Heart left ventricle (tissue), 16 donors: ENCODE measurements around the gene PRKAR1B. TPM values are rescaled to one million over a fixed set of nuclear protein-coding genes. Genes with fewer than 3 reads are reported as not detected.
A peak's percentile ranks its signal among the peaks of the same experiment; 100 is the strongest.
"Not testable (repeated sequence)": the region's sequence is repeated elsewhere in the genome, so short reads cannot be mapped to it uniquely, and the experiment has no call there.

ENCODE experiments used
- ATAC-seq, 4 donors: fragments of 200-7000 bp; cut with Tn5 transposase; one replicate each; pipeline ENCODE4 v1.9.1; 2020 to 2022; ENCODE audit warnings: moderate library complexity in 4 of 4, mild to moderate bottlenecking in 3 of 4, moderate number of reproducible peaks in 1 of 4
- DNase-seq, 5 donors: peaks; one replicate each; pipeline ENCODE4 v3.0.0-alpha.2; 2020
- H3K27ac ChIP-seq, 12 donors: fragments of 200-600 bp; sonication (generic) in 4 of 12; one replicate each; pipeline versions ENCODE4 v1.5.0 to v1.8.0; 2016 to 2022; ENCODE audit warnings: mild to moderate bottlenecking in 2 of 12
- H3K27me3 ChIP-seq, 9 donors: fragments of 200-600 bp; sonication (generic) in 2 of 9; one replicate each; pipeline versions ENCODE4 v1.5.1 to v1.8.0; 2016 to 2022; ENCODE audit warnings: mild to moderate bottlenecking in 3 of 9
- H3K36me3 ChIP-seq, 9 donors: fragments of 200-600 bp; sonication (generic) in 2 of 9; one replicate each; pipeline versions ENCODE4 v1.5.0 to v1.8.0; 2018 to 2022; ENCODE audit warnings: mild to moderate bottlenecking in 2 of 9
- H3K4me1 ChIP-seq, 12 donors: fragments of 200-600 bp; sonication (generic) in 4 of 12; one replicate each; pipeline versions ENCODE4 v1.5.0 to v1.8.0; 2016 to 2022; ENCODE audit warnings: mild to moderate bottlenecking in 3 of 12
- H3K4me3 ChIP-seq, 12 donors: fragments of 200-600 bp; sonication (generic) in 4 of 12; one replicate each; pipeline versions ENCODE4 v1.5.0 to v1.8.0; 2017 to 2022; ENCODE audit warnings: mild to moderate bottlenecking in 9 of 12, moderate library complexity in 4 of 12
- H3K9me3 ChIP-seq, 12 donors: fragments of 200-600 bp; sonication (generic) in 4 of 12; one replicate each; pipeline versions ENCODE4 v1.5.0 to v1.8.0; 2016 to 2022; ENCODE audit warnings: mild to moderate bottlenecking in 1 of 12
- CTCF ChIP-seq, 12 donors: fragments of 200-600 bp; sonication (generic) in 4 of 12; IDR thresholded peaks; one replicate each; pipeline versions ENCODE4 v1.5.0 to v1.8.0; 2018 to 2022; ENCODE audit warnings: antibody characterized with exemption in 12 of 12, mild to moderate bottlenecking in 5 of 12
- POLR2A ChIP-seq, 2 donors: fragments of 450-650 bp; IDR thresholded peaks; one replicate each; pipeline ENCODE4 v1.6.1; 2017; ENCODE audit warnings: antibody characterized with exemption in 2 of 2, mild to moderate bottlenecking in 2 of 2, moderate library complexity in 2 of 2
- WGBS, 4 donors: extraction: QIAGEN DNeasy Blood & Tissue Kit in 2 of 4; methylation state at CpG; one replicate each; pipeline versions ENCODE4 v1.1.5 to v1.1.7; 2013 to 2018; 5-methylcytosine and 5-hydroxymethylcytosine counted together
- intact Hi-C, 10 donors: fragments of 100-400 bp; cut with DNase I; formaldehyde crosslinking; loops; one replicate each; pipeline versions ENCODE4 v1.11.1 to v1.14.2; 2022
- polyA plus RNA-seq, 2 donors: library from polyadenylated mRNA; stranded (reverse); fragments of 200-250 nt; gene quantifications; one replicate each; pipeline ENCODE4 v1.2.3, GENCODE V29; 2013
- total RNA-seq, 9 donors: library from RNA; depleted of rRNA in 2 of 9; stranded (reverse); fragments of >200 nt in 2 of 9; fragmentation: NEBNext Ultra II Directional in 3 of 9; extraction: Animal tissue kit (Norgen Biotek cat#: 25700) in 3 of 9; gene quantifications; one replicate each; pipeline versions ENCODE4 v1.1.0 to v1.2.4, GENCODE V29; 2016 to 2023
- donor health status: ischemic (EF 13 %, LVEDD 7.1; RV severe dilation, severe dysfunction).
- donor health status: healthy with polysubstance abuse.
- donor health status: DM: no; HTN: yes; CAD: no.
- donor health status: DM: no; HTN: no; CAD: no.
- donor health status: ischemic (EF 25% LVEDD 6.9; RV normal size, moderate dysfunction).
- donor health status: ischemic (EF 25% LVEDD 5.7; RV mildly dilated, moderate dysfunction).
- donor health status: healthy.
- donor health status: DM: yes; HTN: yes; CAD: no.
- donor health status: ischemic (EF 35%, LVEDD 5.7; RV mildly dilated, moderate dysfunction).
- donor health status: nonischemic (EF 11% LVEDD 7.7; RV severe dilation, severe dysfunction).
- donor health status: DM: yes; HTN: yes; CAD: no.
- donor health status: PGD.
- donor health status: ischemic (EF 29% LVEDD 5.4; RV normal size, mild dysfunction).
- donor health status: nonischemic (EF 23%, LVEDD 6.1; RV moderate dilation, normal function).

PRKAR1B gene
- total and polyA plus RNA-seq, 11 donors = 4.1 to 22.2 (median 17.9) TPM

DNA sequence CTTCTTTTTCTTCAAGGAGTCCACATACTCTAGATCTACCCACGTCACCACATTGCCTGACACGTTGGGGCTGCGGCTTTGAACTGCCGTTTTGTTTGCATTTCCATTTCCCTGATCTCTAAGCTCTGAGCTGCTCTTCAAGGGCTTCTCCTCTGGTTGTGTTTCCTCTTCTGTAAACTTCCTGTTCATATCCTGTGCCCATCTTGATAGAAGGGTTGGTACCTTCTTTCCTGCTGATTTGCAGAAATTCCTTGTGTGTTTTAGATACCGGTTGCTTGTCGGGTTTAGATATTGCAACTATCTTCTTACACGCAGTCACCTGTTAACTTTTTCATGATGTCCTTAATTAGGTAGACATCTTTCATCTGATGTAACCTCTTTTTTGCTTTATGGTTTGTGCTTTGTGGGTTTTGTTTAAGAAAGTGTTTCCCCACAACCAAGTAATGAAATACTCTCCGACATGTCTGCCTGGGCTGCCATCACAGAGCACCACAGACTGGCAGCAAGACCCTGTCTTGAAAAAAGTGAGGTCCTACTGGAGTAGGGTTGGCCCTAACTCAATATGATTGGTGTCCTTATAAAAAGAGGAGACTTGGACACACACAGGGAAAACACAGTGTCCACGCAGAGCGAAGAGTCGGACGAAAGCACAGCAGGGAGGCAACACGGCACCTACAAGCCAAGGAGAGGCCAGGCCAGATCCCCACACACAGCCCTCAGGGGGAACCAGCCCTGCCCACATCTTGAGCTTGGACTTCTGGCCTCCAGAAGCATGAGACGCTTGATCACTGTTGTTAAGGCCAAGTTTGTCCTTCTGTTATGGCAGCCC is 108.3 kb downstream of the PRKAR1B start:
- intact Hi-C loops = no loop called here

GRCh38 chr7:617614-618538 is 109.2 kb downstream of the PRKAR1B start:
- no peak overlapping the region for H3K4me3 ChIP-seq
- 88 to 94% (median 92%) methylated on average over 19 to 23 of the region's 23 CpGs for WGBS, 4 donors
- H3K27ac ChIP-seq = peak overlapping the region in 1 of 12 donors; percentile 83
- ATAC-seq (no peak), DNase-seq (peak in 1 of 5 donors; percentile 58)
- H3K27me3 ChIP-seq = no peaks in the 10 kb centered on the region
- peaks cover 0 to 28% (median 0%) of the 10 kb centered on the region in 12 donors for H3K4me1 ChIP-seq
- TF ChIP-seq CTCF (IDR thresholded peaks at IDR 0.05) (no peak), POLR2A (IDR thresholded peaks at IDR 0.05) (no peak)
- H3K36me3 ChIP-seq = peaks cover 0 to 3% (median 0%) of the 10 kb centered on the region in 9 donors
- intact Hi-C loops = no loop called here
- H3K9me3 ChIP-seq = peaks cover 0 to 25% (median 12%) of the 10 kb centered on the region in 12 donors

More for the DNA sequence above, 108.3 kb downstream of the PRKAR1B start:
- Histone ChIP-seq H3K4me3 (no peak overlapping the region), H3K36me3 (peaks cover 0 to 3% (median 0%) of the 10 kb centered on the region in 9 donors), H3K9me3 (peaks cover 0 to 25% (median 12%) of the 10 kb centered on the region in 12 donors), H3K27me3 (no peaks in the 10 kb centered on the region), H3K27ac (peak overlapping the region in 1 of 12 donors; percentile 83), H3K4me1 (peaks cover 0 to 28% (median 0%) of the 10 kb centered on the region in 12 donors)
- 82 to 87% (median 85%) methylated on average over 14 of the region's 14 CpGs for WGBS, 4 donors
- TF ChIP-seq POLR2A (IDR thresholded peaks at IDR 0.05) (no peak), CTCF (IDR thresholded peaks at IDR 0.05) (no peak)
- DNase-seq (peak in 1 of 5 donors; percentile 28), ATAC-seq (peak in 1 of 4 donors; percentile 37)

DNA sequence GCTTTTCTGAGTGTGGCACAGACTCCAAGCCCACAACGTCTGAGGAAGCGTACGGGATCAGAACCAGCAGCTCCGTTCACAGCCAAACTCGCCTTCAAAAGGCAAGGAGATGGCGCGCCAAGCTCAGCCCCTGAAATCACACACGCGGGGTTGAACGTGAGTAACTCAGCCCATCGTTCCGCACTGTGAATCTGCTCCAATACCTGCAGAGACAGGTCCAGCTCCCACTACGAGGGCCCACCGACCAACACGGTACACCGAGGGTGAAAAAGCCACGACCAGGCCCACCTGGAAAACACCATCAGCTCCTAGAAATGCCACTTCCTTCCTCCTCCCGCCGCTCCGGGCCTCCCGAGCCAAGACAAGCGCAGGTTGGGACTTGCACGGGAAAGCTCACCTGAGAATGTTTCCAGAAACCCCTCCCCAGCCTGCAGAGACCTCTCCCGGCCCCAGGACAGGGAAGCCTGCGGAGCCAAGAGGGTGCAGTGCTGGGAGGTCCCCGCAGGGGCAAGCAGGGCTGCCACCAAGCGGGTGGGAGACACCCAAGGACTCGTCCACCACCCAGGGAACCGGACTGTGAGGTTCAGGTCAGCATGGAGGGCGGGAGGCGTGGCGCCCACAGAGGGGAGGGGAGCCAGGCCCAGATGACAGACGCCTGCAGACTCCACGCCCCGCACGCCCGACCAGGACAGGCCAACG is 113.5 kb downstream of the PRKAR1B start:
- no peaks in the 10 kb centered on the region for H3K36me3 ChIP-seq
- no peak overlapping the region for H3K4me3 ChIP-seq
- H3K9me3 ChIP-seq = no peaks in the 10 kb centered on the region
- peaks cover 0 to 41% (median 15%) of the 10 kb centered on the region in 12 donors for H3K4me1 ChIP-seq
- no peak for TF ChIP-seq POLR2A (IDR thresholded peaks at IDR 0.05)
- TF ChIP-seq CTCF (IDR thresholded peaks at IDR 0.05) = no peak
- DNase-seq (peak in 2 of 5 donors; percentile 20 to 45), ATAC-seq (no peak)
- no peaks in the 10 kb centered on the region for H3K27me3 ChIP-seq
- intact Hi-C loops = loop anchor here in 1 of 10 donors (5.0 kb wide), 1 partner anchor 54 kb away; no protein-coding TSS in a partner anchor
- 87 to 93% (median 92%) methylated on average over 31 to 38 of the region's 38 CpGs for WGBS, 4 donors
- no peak overlapping the region for H3K27ac ChIP-seq

GRCh38 chr7:611837-612236 is 115.2 kb downstream of the PRKAR1B start:
- not testable (repeated sequence) for H3K27me3 ChIP-seq, H3K9me3 ChIP-seq, H3K4me3 ChIP-seq, ATAC-seq, H3K27ac ChIP-seq, DNase-seq, H3K36me3 ChIP-seq
- WGBS, 4 donors = 80 to 98% (median 94%) methylated on average over 7 of the region's 7 CpGs
- intact Hi-C loops = loop anchor here in 1 of 10 donors (5.0 kb wide), 1 partner anchor 55 kb away; no protein-coding TSS in a partner anchor
- H3K4me1 ChIP-seq = peaks cover 0 to 33% (median 20%) of the 10 kb centered on the region in 12 donors
